ENCODE data around the gene SNRPA. TPM values are rescaled to one million over a fixed set of nuclear protein-coding genes. Genes with fewer than 3 reads are reported as not detected.

The SNRPA gene
- total and polyA plus RNA-seq, 2 of the 13 experiments (the other 11 are each of a cell fraction or from before 2014, with no cell fraction given) = 59.6 to 162 TPM

- peak; percentile 1; the same call in 1 of the 2 replicates for TF ChIP-seq NR2F6 (IDR thresholded peaks at IDR 0.05)
- no peak for TF ChIP-seq NR2F6 (CRISPR knock-in tag; IDR thresholded peaks at IDR 0.05)
- 0 out of 2 replicates have a peak, but pooled peaks have one; percentile 21 for TF ChIP-seq IKZF5 (CRISPR knock-in tag; IDR thresholded peaks at IDR 0.05)
- TF ChIP-seq ZBTB10 (CRISPR knock-in tag; IDR thresholded peaks at IDR 0.05; ENCODE audit: borderline replicate concordance) = 0 out of 2 replicates have a peak, but pooled peaks have one; percentile 4
- 0 out of 2 replicates have a peak, but pooled peaks have one; percentile 20 for TF ChIP-seq ZNF800 (CRISPR knock-in tag; IDR thresholded peaks at IDR 0.05)
- 0 out of 2 replicates have a peak, but pooled peaks have one; percentile 38 for TF ChIP-seq ZSCAN9 (CRISPR knock-in tag; IDR thresholded peaks at IDR 0.05; ENCODE audit: borderline replicate concordance)
- TF ChIP-seq ZNF296 (CRISPR knock-in tag; conservative IDR thresholded peaks at IDR 0.05) = no peak; the same call in 1 of the 2 replicates
- no peak for TF ChIP-seq HOXA7 (CRISPR knock-in tag; IDR thresholded peaks at IDR 0.05)
- TF ChIP-seq SP4 (CRISPR knock-in tag; IDR thresholded peaks at IDR 0.05) = 0 out of 2 replicates have a peak, but pooled peaks have one; percentile 29
- TF ChIP-seq ZNF142 (CRISPR knock-in tag; IDR thresholded peaks at IDR 0.05) = no peak
- TF ChIP-seq AKAP8 (CRISPR knock-in tag; IDR thresholded peaks at IDR 0.05) = no peak
- TF ChIP-seq ZFYVE20 (CRISPR knock-in tag; IDR thresholded peaks at IDR 0.05; ENCODE audit: borderline replicate concordance, low read depth) = no peak
- no peak for TF ChIP-seq ZNF101 (CRISPR knock-in tag; IDR thresholded peaks at IDR 0.05; ENCODE audit: borderline replicate concordance, low read depth)
- TF ChIP-seq MIER2 (CRISPR knock-in tag; IDR thresholded peaks at IDR 0.05) = no peak
- TF ChIP-seq ZNF652 (CRISPR knock-in tag; IDR thresholded peaks at IDR 0.05; ENCODE audit: borderline replicate concordance, low read depth) = no peak
Observed at GRCh38 chr19:40717880-40718773, 32.9 kb upstream of the SNRPA start (continued).

Measured in HepG2 (cell line).